D341Med (cell line): ENCODE results near the gene EXOC6B.

ENCODE experiments used
- DNase-seq: peaks from one replicate; pipeline ENCODE4 v3.0.0; 2012; ENCODE audit warnings: low spot score

The EXOC6B gene

DNA sequence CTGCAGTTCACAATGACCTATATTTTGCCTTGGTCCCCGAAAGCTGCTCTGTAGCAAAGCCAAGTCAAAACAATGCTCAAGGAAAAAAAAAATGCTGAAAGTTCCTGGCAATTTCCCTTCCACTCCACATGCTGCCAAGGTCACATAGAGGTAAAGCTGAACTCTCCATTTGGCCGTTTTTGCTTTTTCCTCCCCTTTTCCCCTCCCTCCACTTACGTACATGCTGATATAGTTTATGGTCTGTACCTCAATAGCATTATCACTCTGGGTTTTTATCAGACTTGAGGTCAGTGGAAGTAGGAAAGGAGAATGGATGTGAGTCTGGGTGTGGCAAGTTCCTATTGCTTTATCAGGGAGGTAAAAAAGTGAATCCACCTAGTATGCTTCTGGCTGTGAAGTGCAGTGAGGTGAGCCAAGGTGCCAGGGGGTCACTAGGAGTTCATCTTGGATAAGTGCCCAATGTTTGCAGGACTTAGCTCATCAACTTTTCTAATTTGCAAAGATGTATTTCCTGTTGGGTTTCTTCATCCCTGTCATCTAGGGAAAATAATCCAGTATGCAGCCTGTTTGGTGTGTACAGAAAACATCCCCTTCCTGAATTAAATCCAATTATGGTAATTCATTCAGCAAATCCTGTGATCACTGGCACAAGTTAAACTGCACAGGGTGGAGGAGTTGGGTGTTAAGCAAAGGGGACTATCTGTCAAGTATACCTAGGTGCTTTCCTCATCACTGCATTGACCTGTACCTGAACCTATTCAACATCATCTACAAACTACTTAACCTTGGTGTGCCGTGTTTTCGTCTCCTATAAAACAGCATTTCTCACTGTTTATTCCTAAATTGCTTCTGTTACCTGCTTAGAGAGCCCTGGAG, 553.8 kb downstream of the EXOC6B start:
- no peak for DNase-seq

GRCh38 chr2:72271276-72271614, 554.6 kb downstream of the EXOC6B start:
- DNase-seq, result no peak

DNA sequence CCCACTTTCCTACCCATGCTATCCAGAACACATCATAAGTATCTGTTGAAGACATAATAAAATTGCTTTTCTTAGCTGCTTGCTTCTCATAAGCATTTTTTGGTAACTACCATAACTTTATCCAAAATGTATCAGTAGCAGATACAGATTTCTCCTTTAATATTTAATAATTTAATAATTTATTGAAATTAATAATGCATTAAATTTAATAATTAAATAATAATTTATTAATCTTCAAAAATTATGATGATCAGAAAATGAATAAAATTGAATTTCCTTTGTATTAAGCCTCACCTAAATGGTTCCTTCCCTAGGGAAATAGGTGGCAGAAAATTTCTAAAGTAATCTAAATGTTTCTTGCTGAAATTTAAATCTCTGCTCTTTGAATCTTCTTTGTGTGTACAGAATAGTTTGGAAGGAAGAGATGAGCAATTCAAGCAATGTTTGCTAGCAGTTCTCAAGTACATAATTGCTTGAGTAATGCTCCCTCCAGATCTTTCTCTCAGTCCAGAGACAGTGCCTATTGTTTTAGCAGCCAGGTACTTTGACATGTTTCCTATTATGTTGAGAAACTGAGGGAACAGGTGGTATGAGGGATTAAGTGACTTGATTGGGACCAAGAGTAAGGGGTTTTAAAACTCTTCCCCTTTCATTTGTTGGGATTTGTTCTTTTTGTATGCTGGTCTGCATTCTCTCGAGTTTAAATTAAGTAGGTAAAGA, 555.1 kb downstream of the EXOC6B start:
- no peak for DNase-seq

DNA sequence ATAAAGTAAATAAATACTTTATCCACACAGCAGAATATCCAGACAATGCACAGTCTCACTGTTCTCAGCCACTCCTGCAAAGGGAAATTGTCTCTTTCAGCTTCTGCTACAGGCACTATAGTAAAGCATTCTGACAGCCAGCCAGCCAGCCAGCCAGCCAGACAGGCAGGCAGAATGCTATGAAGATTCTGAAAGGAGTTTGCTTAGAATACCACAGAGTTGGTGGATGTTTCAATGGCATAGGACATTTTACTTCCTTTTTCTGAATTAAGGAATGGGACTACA, 562.1 kb downstream of the EXOC6B start:
- no peak for DNase-seq

GRCh38 chr2:72263043-72263775, 562.6 kb downstream of the EXOC6B start:
- no peak for DNase-seq

DNA sequence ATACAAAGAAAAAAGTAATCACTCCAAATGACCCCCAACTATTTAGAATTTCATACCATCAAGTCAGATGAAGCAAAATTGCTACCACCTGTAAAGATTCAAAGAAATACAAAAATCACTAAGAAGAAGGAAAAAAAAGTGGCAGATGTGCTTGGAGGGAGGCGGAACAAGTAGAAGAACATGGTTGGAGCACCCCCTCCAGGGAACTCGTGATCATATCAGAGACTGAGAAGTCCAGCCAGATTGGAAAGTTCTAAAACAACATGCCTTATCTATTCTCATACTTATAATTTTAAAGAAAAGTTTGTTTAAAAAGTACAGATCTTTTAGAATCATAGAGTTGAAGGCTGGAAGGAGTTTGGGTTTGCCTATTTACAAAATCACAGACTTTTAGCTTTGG, 564.8 kb downstream of the EXOC6B start:
- no peak for DNase-seq

GRCh38 chr2:72255540-72255939, 570.3 kb downstream of the EXOC6B start:
- no peak for DNase-seq

DNA sequence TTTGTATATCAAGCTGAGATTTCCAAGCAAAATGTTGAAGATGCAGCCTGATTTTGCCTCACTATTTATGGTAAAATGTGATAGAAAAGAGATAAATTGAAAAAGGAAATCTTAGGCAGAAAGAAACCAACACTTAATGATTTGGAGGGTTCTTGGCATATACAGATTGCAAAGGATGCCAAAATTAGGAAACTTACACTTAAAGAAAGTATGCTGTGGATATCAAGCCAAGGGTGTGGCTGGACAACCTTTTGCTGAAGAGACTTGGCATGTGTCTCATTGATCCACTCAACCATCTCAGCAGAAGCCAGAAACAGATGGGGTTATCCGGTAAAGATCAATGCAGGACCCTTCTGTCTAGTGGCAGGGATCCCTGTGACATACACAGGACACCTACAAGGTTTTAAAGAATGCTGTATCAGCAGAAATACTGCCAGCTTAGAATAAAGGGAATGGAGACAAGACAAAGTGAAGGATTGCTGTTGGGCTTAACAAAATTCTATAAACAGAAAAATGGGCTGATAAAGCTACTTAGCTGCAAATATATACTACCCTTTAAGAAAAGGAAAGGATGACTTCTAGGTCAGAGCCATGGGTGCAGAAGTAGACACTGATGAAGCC, 570.9 kb downstream of the EXOC6B start:
- no peak for DNase-seq

- DNase-seq, result no peak
Observed at GRCh38 chr2:72238311-72238710, 587.5 kb downstream of the EXOC6B start.

DNA sequence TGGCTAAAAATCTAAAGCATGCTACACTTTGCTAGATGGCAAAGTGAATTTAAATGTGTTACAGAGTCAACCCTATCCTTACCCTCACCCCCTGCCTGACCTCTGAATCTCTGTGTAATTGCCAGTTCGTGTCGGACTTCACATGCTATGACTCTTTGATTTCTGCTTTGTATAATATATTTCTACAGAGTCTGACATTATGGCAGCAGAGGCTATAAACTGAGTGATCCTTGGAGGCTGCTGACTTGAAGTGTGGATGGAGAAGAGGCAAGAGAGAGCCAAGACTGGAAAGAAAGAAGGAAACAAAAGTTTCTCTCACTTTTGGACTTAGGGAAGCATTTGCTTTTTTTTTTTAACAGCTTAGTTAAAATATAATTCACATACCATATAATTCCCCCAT, 588.3 kb downstream of the EXOC6B start:
- no peak for DNase-seq

- DNase-seq, result no peak
Observed at GRCh38 chr2:72236445-72237067, 589.3 kb downstream of the EXOC6B start.

DNA sequence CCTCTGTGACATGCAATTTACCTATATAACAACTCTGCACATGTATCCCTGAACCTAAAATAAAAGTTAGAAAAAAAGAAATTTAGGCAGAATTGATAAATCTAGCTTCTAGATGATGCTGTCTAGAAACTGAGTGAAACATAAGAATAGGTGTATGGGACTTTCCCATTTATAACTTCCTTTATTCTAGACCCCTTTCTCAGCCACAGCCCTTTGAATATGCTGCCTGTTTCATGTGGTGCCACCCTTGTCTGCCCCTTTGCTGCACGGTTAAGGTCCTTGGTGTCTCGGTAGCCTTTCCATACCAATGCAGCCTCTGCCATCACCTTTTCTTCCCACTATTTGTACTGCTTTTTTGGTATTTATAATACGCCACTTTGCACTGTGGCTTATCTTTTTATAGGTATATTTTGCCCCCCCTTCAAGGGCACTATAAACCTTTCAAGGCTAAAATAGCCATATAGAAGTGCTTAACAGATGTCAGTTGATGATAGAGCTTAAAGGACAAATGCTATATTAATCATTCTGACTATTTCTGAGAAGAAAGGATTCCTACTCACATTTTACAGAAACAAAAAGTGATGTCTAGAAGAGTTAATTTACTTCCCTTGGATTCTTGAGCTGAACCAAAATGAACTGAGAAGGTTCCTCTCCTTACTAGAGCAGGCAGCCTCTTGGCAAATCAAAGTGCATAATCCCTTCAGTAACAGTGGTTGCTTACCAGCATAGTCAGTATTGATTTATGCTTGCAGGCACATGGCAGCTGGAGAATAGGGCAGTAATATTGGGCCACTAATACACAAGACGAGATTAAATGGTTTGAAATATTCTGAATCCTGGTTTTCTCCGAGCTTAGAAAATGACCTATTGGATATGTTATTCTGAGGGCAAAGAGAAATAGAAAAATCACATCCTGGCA, 590.1 kb downstream of the EXOC6B start:
- no peak for DNase-seq

DNA sequence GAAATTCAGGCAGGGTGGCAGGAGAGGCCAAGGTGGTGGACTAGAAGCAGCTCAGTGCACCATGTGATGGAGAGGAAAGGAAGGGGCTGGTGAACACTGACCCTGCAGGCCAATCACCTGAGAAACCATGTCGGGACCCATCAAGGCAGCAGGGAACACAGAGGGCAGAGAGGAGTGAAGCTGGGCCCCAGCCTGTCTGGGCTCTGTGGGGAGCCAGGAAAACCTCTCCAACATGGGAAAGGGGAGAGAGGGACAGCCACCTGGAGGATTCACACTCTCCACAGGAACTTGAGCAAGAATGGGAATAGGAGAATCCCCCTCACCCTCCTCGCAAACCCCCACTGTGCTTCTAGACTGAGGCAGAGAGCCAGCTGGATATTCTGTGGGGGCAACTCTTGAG, 592.6 kb downstream of the EXOC6B start:
- DNase-seq, result no peak

DNA sequence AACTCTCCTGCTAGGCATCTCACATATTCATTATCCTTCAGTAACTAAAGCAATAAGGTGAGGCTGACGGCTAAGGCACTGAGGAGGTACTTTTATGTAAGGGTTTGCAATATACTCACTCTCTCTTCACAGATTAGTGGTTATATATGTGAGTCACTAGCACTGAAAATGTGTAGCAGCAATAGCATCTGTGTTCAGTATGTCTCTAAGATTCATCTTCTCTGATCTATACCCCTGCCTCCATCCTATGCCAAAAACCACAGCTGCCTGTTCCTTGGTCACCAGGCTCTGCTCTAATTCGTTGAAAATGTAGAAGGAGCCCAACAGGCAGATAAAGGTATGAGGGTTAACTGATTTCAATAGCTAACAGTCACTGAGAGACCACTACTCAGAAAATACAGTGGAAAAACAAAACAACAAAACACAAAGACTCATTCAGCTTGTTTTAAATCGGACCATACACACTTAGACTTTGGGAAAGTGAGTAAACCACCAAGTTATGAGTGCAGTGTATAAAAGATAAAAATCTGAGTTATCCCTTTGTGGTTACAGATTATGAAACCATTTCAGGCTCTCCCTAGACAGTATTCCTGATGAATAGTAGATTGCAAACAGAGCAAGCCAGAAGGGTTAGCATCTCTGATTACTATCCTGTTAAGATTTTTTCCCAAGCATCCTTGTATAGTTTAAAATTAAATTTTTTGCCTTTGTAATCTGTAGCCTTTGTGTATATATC, 602.8 kb downstream of the EXOC6B start:
- no peak for DNase-seq

DNA sequence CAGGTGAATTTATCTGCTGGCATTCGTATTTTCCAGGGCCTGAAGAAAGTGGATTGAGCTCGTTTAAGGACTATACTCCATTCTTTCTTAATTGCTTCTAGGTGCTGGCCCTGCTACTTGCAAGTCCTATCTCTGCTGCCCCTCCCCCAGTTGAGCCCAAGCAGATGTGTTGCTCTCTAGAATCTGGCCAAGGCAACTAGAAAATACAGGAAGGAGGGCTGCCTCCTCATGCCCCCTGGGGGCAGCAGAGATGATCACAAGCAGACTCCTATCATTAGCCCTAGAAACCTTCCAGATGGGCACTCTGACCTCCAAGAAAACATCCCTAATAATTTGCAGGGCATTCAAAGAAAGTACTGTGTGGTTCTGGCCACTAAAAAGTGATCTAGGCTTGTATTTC, 605.7 kb downstream of the EXOC6B start:
- DNase-seq, result peak; percentile 35

DNA sequence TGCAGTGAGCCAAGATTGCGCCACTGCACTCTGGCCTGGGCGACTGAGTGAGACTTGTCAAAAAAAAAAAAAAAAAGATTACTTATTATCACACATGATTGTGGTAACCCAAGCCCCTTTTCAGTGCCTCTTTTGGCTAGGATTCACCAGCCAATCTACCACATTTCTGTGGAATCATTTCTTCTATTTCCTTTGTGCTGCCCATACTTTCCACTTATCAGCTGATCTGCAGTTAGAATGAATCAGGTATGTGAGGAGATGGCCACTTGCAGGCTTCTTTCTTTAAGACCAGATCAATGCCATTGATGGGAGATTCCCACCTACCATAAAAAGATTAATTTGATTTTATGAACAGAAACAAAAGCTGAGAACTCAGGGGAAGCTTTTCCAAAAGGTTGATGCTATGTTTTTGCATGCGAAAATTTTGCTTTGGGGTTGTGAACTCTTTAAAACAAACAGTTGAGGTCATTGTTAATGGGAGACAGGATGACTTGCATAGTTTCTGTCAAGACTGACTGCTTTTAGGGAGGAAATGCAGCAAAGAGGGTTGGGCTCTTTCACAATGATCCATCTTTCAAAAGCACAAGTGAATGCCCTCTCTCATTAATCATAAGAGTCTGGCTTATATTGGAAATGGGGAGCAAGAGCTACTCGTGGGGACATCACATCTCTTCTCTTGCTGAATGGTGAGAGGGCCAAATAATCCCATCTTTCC, 611.2 kb downstream of the EXOC6B start:
- no peak for DNase-seq

GRCh38 chr2:72212486-72212855, 613.4 kb downstream of the EXOC6B start:
- no peak for DNase-seq

GRCh38 chr2:72211777-72212485, 613.9 kb downstream of the EXOC6B start:
- no peak for DNase-seq

DNA sequence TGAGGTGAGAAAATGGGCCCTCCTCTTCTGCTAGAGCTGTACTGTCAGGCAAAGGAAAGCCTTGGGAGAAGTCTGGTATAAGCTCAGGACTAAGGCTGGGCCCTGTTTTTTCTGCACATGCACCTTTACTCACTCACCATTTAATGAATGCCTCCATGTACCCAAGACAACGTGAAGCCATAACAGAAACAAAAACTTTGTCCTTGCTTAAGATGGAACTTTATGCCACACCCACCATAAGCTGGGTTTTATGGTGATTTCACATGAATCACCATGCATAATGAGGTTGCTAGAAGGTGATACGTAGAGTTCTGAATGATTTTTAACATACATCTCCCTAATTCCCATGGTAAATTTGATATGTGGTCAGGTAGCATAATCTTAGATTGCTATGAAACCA, 614.5 kb downstream of the EXOC6B start:
- DNase-seq, result no peak
